ENCODE results near the gene TMEM163.

The TMEM163 gene

DNA sequence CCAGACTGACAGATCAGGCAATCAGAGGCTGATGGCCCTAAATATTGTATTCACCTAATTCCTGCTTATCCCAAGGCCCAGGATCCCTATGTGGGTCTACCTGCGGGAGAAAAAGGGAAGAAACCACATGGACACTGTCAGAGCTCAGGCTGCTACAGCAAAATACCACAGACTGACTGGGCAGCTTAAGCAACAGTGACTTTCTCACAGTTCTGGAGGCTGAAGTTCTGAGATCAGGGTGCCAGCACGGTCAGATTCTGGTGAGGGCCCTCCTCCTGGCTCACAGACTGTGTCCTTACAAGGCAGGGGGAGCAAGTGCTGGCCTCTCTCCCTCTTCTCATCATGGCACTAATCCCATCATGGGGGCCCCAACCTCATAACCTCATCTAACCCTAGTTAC is 181.7 kb downstream of the TMEM163 start:
- POLR2A ChIA-PET: no interaction called here
- H3K4me1 ChIP-seq (ENCODE audit: control insufficient read depth, insufficient read depth, low read length): no peaks in the 10 kb centered on the region
- CTCF ChIA-PET: no interaction called here
- no peak overlapping the region for H3K27ac ChIP-seq (ENCODE audit: extremely low read depth, low read depth, low read length)
- TF ChIP-seq ZNF184 (tag by site-specific recombination; IDR thresholded peaks at IDR 0.05) (no peak), GLIS1 (tag by site-specific recombination; IDR thresholded peaks at IDR 0.05) (no peak), ZNF133 (tag by site-specific recombination; IDR thresholded peaks at IDR 0.05) (no peak), ZNF561 (tag by site-specific recombination; IDR thresholded peaks at IDR 0.05; ENCODE audit: borderline replicate concordance) (no peak), ZNF629 (tag by site-specific recombination; IDR thresholded peaks at IDR 0.05) (no peak), ZNF121 (tag by site-specific recombination; IDR thresholded peaks at IDR 0.05) (no peak), YY1 (tag by site-specific recombination; IDR thresholded peaks at IDR 0.05) (no peak)
- TF ChIP-seq, protein P1, sequence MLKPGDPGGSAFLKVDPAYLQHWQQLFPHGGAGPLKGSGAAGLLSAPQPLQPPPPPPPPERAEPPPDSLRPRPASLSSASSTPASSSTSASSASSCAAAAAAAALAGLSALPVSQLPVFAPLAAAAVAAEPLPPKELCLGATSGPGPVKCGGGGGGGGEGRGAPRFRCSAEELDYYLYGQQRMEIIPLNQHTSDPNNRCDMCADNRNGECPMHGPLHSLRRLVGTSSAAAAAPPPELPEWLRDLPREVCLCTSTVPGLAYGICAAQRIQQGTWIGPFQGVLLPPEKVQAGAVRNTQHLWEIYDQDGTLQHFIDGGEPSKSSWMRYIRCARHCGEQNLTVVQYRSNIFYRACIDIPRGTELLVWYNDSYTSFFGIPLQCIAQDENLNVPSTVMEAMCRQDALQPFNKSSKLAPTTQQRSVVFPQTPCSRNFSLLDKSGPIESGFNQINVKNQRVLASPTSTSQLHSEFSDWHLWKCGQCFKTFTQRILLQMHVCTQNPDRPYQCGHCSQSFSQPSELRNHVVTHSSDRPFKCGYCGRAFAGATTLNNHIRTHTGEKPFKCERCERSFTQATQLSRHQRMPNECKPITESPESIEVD (tag by site-specific recombination; IDR thresholded peaks at IDR 0.05): no peak
- H3K4me3 ChIP-seq (ENCODE audit: low read depth, low read length): no peak overlapping the region
- H3K9me3 ChIP-seq (ENCODE audit: control insufficient read depth, insufficient read depth, low read depth, low read length): no peaks in the 10 kb centered on the region
- no peaks in the 10 kb centered on the region for H3K36me3 ChIP-seq (ENCODE audit: control insufficient read depth in 2 of 2, insufficient read depth in 1 of 2, low read length in 2 of 2)

GRCh38 chr2:134536296-134536695 is 182.5 kb downstream of the TMEM163 start:
- ChIA-PET CTCF (no interaction called here), POLR2A (no interaction called here)
- H3K9me3 ChIP-seq (ENCODE audit: control insufficient read depth, insufficient read depth, low read depth, low read length): no peaks in the 10 kb centered on the region
- TF ChIP-seq ZNF140 (tag by site-specific recombination; IDR thresholded peaks at IDR 0.05) (no peak), ZNF266 (tag by site-specific recombination; IDR thresholded peaks at IDR 0.05; ENCODE audit: low read depth) (no peak), ZNF18 (tag by site-specific recombination; IDR thresholded peaks at IDR 0.05) (no peak), REPIN1 (tag by site-specific recombination; IDR thresholded peaks at IDR 0.05; ENCODE audit: low read depth) (no peak), MEIS1 (CRISPR knock-in tag; IDR thresholded peaks at IDR 0.05; ENCODE audit: borderline replicate concordance) (no peak), ZSCAN30 (tag by site-specific recombination; IDR thresholded peaks at IDR 0.05) (no peak), ZNF174 (tag by site-specific recombination; IDR thresholded peaks at IDR 0.05) (no peak)
- H3K36me3 ChIP-seq (ENCODE audit: control insufficient read depth in 2 of 2, insufficient read depth in 1 of 2, low read length in 2 of 2): no peaks in the 10 kb centered on the region
- no peak overlapping the region for H3K4me3 ChIP-seq (ENCODE audit: low read depth, low read length)
- no peak overlapping the region for H3K27ac ChIP-seq (ENCODE audit: extremely low read depth, low read depth, low read length)
- H3K4me1 ChIP-seq (ENCODE audit: control insufficient read depth, insufficient read depth, low read length): no peaks in the 10 kb centered on the region

DNA sequence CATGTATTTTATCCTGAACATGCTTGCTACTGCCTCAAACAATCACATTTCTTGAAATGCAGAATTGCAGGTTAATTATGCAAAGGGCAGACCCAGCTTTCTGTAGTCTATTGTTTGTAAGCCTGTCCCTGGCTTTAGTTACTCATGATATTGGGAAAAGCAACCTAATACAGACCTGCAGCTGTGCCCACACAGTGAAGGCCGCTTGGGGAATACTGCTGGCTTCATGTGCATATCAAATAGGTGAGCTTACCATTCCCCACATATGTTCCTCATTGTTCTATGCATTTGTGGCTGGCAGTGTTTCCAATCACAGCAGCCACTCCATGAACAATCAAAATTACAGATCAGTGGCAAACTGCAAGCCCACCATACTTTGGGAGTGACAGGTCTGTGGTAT is 186.3 kb downstream of the TMEM163 start:
- no peak overlapping the region for H3K27ac ChIP-seq (ENCODE audit: extremely low read depth, low read depth, low read length)
- CTCF ChIA-PET: interaction anchor here (0.6 to 0.7 kb wide), 2 partner anchors 81 to 408 kb away, joined by 3 read pairs; no protein-coding TSS in a partner anchor
- POLR2A ChIA-PET: no interaction called here
- no peaks in the 10 kb centered on the region for H3K36me3 ChIP-seq (ENCODE audit: control insufficient read depth in 2 of 2, insufficient read depth in 1 of 2, low read length in 2 of 2)
- H3K4me3 ChIP-seq (ENCODE audit: low read depth, low read length): no peak overlapping the region
- no peaks in the 10 kb centered on the region for H3K9me3 ChIP-seq (ENCODE audit: control insufficient read depth, insufficient read depth, low read depth, low read length)
- H3K4me1 ChIP-seq (ENCODE audit: control insufficient read depth, insufficient read depth, low read length): no peaks in the 10 kb centered on the region
- TF ChIP-seq ZNF596 (tag by site-specific recombination; IDR thresholded peaks at IDR 0.05) (no peak), SCRT1 (tag by site-specific recombination; IDR thresholded peaks at IDR 0.05; ENCODE audit: borderline replicate concordance) (no peak), MYNN (tag by site-specific recombination; IDR thresholded peaks at IDR 0.05; ENCODE audit: borderline replicate concordance) (no peak), PRDM1 (tag by site-specific recombination; IDR thresholded peaks at IDR 0.05) (no peak), KLF7 (tag by site-specific recombination; IDR thresholded peaks at IDR 0.05; ENCODE audit: borderline replicate concordance) (no peak), ZBTB8A (tag by site-specific recombination; IDR thresholded peaks at IDR 0.05) (no peak), ZNF132 (tag by site-specific recombination; IDR thresholded peaks at IDR 0.05; ENCODE audit: borderline replicate concordance) (no peak), KLF8 (tag by site-specific recombination; IDR thresholded peaks at IDR 0.05) (no peak), HOXD13 (CRISPR knock-in tag; IDR thresholded peaks at IDR 0.05; ENCODE audit: borderline replicate concordance) (no peak), AEBP2 (tag by site-specific recombination; IDR thresholded peaks at IDR 0.05; ENCODE audit: borderline replicate concordance) (no peak)
- TF ChIP-seq, protein P2, sequence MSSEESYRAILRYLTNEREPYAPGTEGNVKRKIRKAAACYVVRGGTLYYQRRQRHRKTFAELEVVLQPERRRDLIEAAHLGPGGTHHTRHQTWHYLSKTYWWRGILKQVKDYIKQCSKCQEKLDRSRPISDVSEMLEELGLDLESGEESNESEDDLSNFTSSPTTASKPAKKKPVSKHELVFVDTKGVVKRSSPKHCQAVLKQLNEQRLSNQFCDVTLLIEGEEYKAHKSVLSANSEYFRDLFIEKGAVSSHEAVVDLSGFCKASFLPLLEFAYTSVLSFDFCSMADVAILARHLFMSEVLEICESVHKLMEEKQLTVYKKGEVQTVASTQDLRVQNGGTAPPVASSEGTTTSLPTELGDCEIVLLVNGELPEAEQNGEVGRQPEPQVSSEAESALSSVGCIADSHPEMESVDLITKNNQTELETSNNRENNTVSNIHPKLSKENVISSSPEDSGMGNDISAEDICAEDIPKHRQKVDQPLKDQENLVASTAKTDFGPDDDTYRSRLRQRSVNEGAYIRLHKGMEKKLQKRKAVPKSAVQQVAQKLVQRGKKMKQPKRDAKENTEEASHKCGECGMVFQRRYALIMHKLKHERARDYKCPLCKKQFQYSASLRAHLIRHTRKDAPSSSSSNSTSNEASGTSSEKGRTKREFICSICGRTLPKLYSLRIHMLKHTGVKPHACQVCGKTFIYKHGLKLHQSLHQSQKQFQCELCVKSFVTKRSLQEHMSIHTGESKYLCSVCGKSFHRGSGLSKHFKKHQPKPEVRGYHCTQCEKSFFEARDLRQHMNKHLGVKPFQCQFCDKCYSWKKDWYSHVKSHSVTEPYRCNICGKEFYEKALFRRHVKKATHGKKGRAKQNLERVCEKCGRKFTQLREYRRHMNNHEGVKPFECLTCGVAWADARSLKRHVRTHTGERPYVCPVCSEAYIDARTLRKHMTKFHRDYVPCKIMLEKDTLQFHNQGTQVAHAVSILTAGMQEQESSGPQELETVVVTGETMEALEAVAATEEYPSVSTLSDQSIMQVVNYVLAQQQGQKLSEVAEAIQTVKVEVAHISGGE (tag by site-specific recombination; conservative IDR thresholded peaks at IDR 0.05; ENCODE audit: low read depth): no peak
